Measurements from ENCODE around the gene WDR7.
A peak's percentile ranks its signal among the peaks of the same experiment; 100 is the strongest.

Gene WDR7

GRCh38 chr18:56787390-56787789, 136.2 kb downstream of the WDR7 start:
- TF ChIP-seq Cebpa-rat (IDR thresholded peaks at IDR 0.05) = no peak
- Histone ChIP-seq H3K9ac (no peak overlapping the region), H3K36me3 (peaks cover 0 to 42% (median 0%) of the 10 kb centered on the region in 11 experiments; a peak in 3 of 22 replicates), H4K20me1 (no peaks in the 10 kb centered on the region), H3K9me3 (replicated peaks in 1 of 11) (no peaks in the 10 kb centered on the region), H3K4me3 (no peak overlapping the region), H3K27me3 (no peaks in the 10 kb centered on the region), H3K4me2 (no peak overlapping the region), H3K4me1 (no peaks in the 10 kb centered on the region), H3K27ac (no peak overlapping the region)

- Histone ChIP-seq H3K36me3 (peaks cover 0 to 29% (median 0%) of the 10 kb centered on the region in 11 experiments; a peak in 3 of 22 replicates), H3K4me3 (no peak overlapping the region), H3K9me3 (replicated peaks in 1 of 11) (no peaks in the 10 kb centered on the region), H3K27ac (no peak overlapping the region), H3K9ac (no peak overlapping the region), H3K4me1 (no peaks in the 10 kb centered on the region), H3K4me2 (no peak overlapping the region), H4K20me1 (no peaks in the 10 kb centered on the region), H3K27me3 (no peaks in the 10 kb centered on the region)
- no peak for TF ChIP-seq Cebpa-rat (IDR thresholded peaks at IDR 0.05)
Observed at GRCh38 chr18:56789004-56789888, 138.1 kb downstream of the WDR7 start.

- H3K9ac ChIP-seq = no peak overlapping the region
- H3K4me2 ChIP-seq = no peak overlapping the region
- peaks cover 0 to 25% (median 0%) of the 10 kb centered on the region in 11 experiments; a peak in 3 of 22 replicates for H3K36me3 ChIP-seq
- H3K4me3 ChIP-seq = no peak overlapping the region
- no peaks in the 10 kb centered on the region for H4K20me1 ChIP-seq
- no peaks in the 10 kb centered on the region for H3K4me1 ChIP-seq
- no peaks in the 10 kb centered on the region for H3K27me3 ChIP-seq
- H3K9me3 ChIP-seq (replicated peaks in 1 of 11) = no peaks in the 10 kb centered on the region
- no peak overlapping the region for H3K27ac ChIP-seq
- TF ChIP-seq Cebpa-rat (IDR thresholded peaks at IDR 0.05) = no peak
Observed at GRCh38 chr18:56789889-56790180, 138.7 kb downstream of the WDR7 start.

GRCh38 chr18:56795381-56795780, 144.2 kb downstream of the WDR7 start:
- H3K27ac ChIP-seq = no peak overlapping the region
- peaks cover 0 to 8% (median 5%) of the 10 kb centered on the region in 10 experiments; a peak in 8 of 20 replicates for H3K4me1 ChIP-seq
- no peak for TF ChIP-seq Cebpa-rat (IDR thresholded peaks at IDR 0.05)
- peaks cover 0 to 3% (median 0%) of the 10 kb centered on the region in 11 experiments; a peak in 1 of 22 replicates for H3K36me3 ChIP-seq
- no peak overlapping the region for H3K4me2 ChIP-seq
- H3K4me3 ChIP-seq = no peak overlapping the region
- H4K20me1 ChIP-seq = no peaks in the 10 kb centered on the region
- no peak overlapping the region for H3K9ac ChIP-seq
- no peaks in the 10 kb centered on the region for H3K27me3 ChIP-seq
- no peaks in the 10 kb centered on the region for H3K9me3 ChIP-seq (replicated peaks in 1 of 11)

GRCh38 chr18:56799756-56800155, 148.6 kb downstream of the WDR7 start:
- H3K9me3 ChIP-seq (replicated peaks in 1 of 11) = no peaks in the 10 kb centered on the region
- H3K27ac ChIP-seq = 0 out of 22 replicates have a peak overlapping the region, but pooled peaks of 1 of the 11 experiments have one; percentile 10
- peak overlapping the region in 4 of 11 experiments; percentile 4 to 29 (median 25); a peak in 6 of 22 replicates for H3K4me2 ChIP-seq
- TF ChIP-seq Cebpa-rat (IDR thresholded peaks at IDR 0.05) = no peak
- no peaks in the 10 kb centered on the region for H4K20me1 ChIP-seq
- H3K4me3 ChIP-seq = no peak overlapping the region
- H3K9ac ChIP-seq = no peak overlapping the region
- peaks cover 0 to 14% (median 0%) of the 10 kb centered on the region in 11 experiments; a peak in 1 of 22 replicates for H3K36me3 ChIP-seq
- no peaks in the 10 kb centered on the region for H3K27me3 ChIP-seq
- H3K4me1 ChIP-seq = peaks cover 0 to 8% (median 5%) of the 10 kb centered on the region in 10 experiments; a peak in 8 of 20 replicates

- Histone ChIP-seq H3K4me3 (no peak overlapping the region), H4K20me1 (no peaks in the 10 kb centered on the region), H3K9me3 (replicated peaks in 1 of 11) (no peaks in the 10 kb centered on the region), H3K4me2 (no peak overlapping the region), H3K9ac (no peak overlapping the region), H3K4me1 (peaks cover 0 to 8% (median 5%) of the 10 kb centered on the region in 10 experiments; a peak in 8 of 20 replicates), H3K27me3 (no peaks in the 10 kb centered on the region), H3K27ac (no peak overlapping the region), H3K36me3 (0 out of 22 replicates have a peak, but pooled peaks cover 0 to 13% (median 0%) of the 10 kb centered on the region in 11 experiments)
- no peak for TF ChIP-seq Cebpa-rat (IDR thresholded peaks at IDR 0.05)
Observed at GRCh38 chr18:56803051-56803450, 151.9 kb downstream of the WDR7 start.

- Histone ChIP-seq H3K9ac (no peak overlapping the region), H3K9me3 (replicated peaks in 1 of 11) (no peaks in the 10 kb centered on the region), H3K4me1 (peaks cover 0 to 8% (median 5%) of the 10 kb centered on the region in 10 experiments; a peak in 8 of 20 replicates), H3K36me3 (0 out of 22 replicates have a peak, but pooled peaks cover 0 to 13% (median 0%) of the 10 kb centered on the region in 11 experiments), H3K27ac (no peak overlapping the region), H3K4me2 (no peak overlapping the region), H3K4me3 (no peak overlapping the region), H3K27me3 (no peaks in the 10 kb centered on the region), H4K20me1 (no peaks in the 10 kb centered on the region)
- no peak for TF ChIP-seq Cebpa-rat (IDR thresholded peaks at IDR 0.05)
Observed at GRCh38 chr18:56804395-56804794, 153.2 kb downstream of the WDR7 start.

GRCh38 chr18:56807901-56808300, 156.7 kb downstream of the WDR7 start:
- no peaks in the 10 kb centered on the region for H3K4me1 ChIP-seq

GRCh38 chr18:56812674-56813073, 161.5 kb downstream of the WDR7 start:
- Histone ChIP-seq H4K20me1 (no peaks in the 10 kb centered on the region; a peak in 1 of 22 replicates), H3K27ac (no peak overlapping the region), H3K9me3 (replicated peaks in 1 of 11) (no peaks in the 10 kb centered on the region), H3K4me2 (no peak overlapping the region), H3K4me1 (no peaks in the 10 kb centered on the region), H3K4me3 (no peak overlapping the region), H3K27me3 (no peaks in the 10 kb centered on the region), H3K36me3 (peaks cover 0 to 12% (median 0%) of the 10 kb centered on the region in 11 experiments; a peak in 1 of 22 replicates), H3K9ac (no peak overlapping the region)
- TF ChIP-seq Cebpa-rat (IDR thresholded peaks at IDR 0.05) = no peak

More at GRCh38 chr18:56807901-56808300, 156.7 kb downstream of the WDR7 start:
- no peaks in the 10 kb centered on the region for H3K27me3 ChIP-seq
- 0 out of 22 replicates have a peak, but pooled peaks cover 0 to 13% (median 0%) of the 10 kb centered on the region in 11 experiments for H3K36me3 ChIP-seq
- no peaks in the 10 kb centered on the region for H4K20me1 ChIP-seq
- H3K9ac ChIP-seq = no peak overlapping the region
- no peak overlapping the region for H3K27ac ChIP-seq
- no peak overlapping the region for H3K4me3 ChIP-seq
- H3K4me2 ChIP-seq = no peak overlapping the region
- TF ChIP-seq Cebpa-rat (IDR thresholded peaks at IDR 0.05) = no peak
- no peaks in the 10 kb centered on the region for H3K9me3 ChIP-seq (replicated peaks in 1 of 11)

All from BLaER1 treated with 17β-estradiol and CSF1 and Interleukin-3, amounts not matched to agents 10 nM and 100 nM (cell line).